Activated CD8-positive, alpha-beta T cell treated with anti-CD3 and anti-CD28 coated beads for 36 hours (primary cell): ENCODE data around the gene AFAP1. TPM values are rescaled to one million over a fixed set of nuclear protein-coding genes. Genes with fewer than 3 reads are reported as not detected.

Experiments
- ATAC-seq: fragments of 200-7000 bp; cut with Tn5 transposase; one replicate; pipeline ENCODE4 v1.10.0; 2021; ENCODE audit warnings: mild to moderate bottlenecking, moderate library complexity
- CTCF ChIA-PET: fragments of 350-600 bp; sonication (Branson Sonifier 250); formaldehyde crosslinking; loops from one replicate; lab custom pipeline; 2021; ENCODE audit warnings: antibody characterized with exemption; lab: Charles Lee
- POLR2A ChIA-PET: fragments of 350-600 bp; sonication (Branson Sonifier 250); formaldehyde crosslinking; loops from one replicate; lab custom pipeline; 2021; ENCODE audit warnings: antibody characterized with exemption; lab: Charles Lee
- DNase-seq: peaks from one replicate; pipeline ENCODE4 v3.0.0-alpha.2; 2020
- H3K27ac Mint-ChIP-seq: one replicate; pipeline ENCODE4 v1.8.0; 2021; ENCODE audit warnings: mild to moderate bottlenecking, mixed read lengths
- H3K27me3 Mint-ChIP-seq: one replicate; pipeline ENCODE4 v1.8.0; 2021; ENCODE audit warnings: mixed read lengths
- H3K36me3 Mint-ChIP-seq: one replicate; pipeline ENCODE4 v1.8.0; 2021; ENCODE audit warnings: low read depth, mixed read lengths
- H3K4me1 Mint-ChIP-seq: one replicate; pipeline ENCODE4 v1.8.0; 2021; ENCODE audit warnings: low read depth, mixed read lengths
- H3K4me3 Mint-ChIP-seq: one replicate; pipeline ENCODE4 v1.8.0; 2021; ENCODE audit warnings: mild to moderate bottlenecking, moderate library complexity, mixed read lengths
- H3K9me3 Mint-ChIP-seq: one replicate; pipeline ENCODE4 v1.8.0; 2021; ENCODE audit warnings: mixed read lengths
- intact Hi-C: fragments of 100-400 bp; cut with micrococcal nuclease; formaldehyde crosslinking; loops from one replicate; pipeline ENCODE4 v1.10.0; 2022
- total RNA-seq, 2 experiments: library from RNA; stranded (reverse); gene quantifications; one replicate each; pipeline ENCODE4 v1.2.3, GENCODE V29; 2021
- TF ChIP-seq, protein P1 (sequence below): fragments of 200-600 bp; IDR thresholded peaks from one replicate; pipeline ENCODE4 v1.8.0; 2022; ENCODE audit warnings: antibody characterized with exemption, mild to moderate bottlenecking

The AFAP1 gene
- total RNA-seq, 2 experiments from 2014 or later, result 25.5 to 26.5 TPM

- ChIA-PET POLR2A (interaction anchor here (0.7 kb wide), 1 partner anchor 19 kb away, joined by 3 read pairs; no protein-coding TSS in a partner anchor), CTCF (interaction anchor here (0.7 to 1.6 kb wide), 4 partner anchors 19 to 29 kb away, joined by 3 to 5 read pairs (median 4); partner anchors contain the start of gene AFAP1)
- H3K36me3 Mint-ChIP-seq, result no peaks in the 10 kb centered on the region
- H3K4me1 Mint-ChIP-seq, result peaks cover 44% of the 10 kb centered on the region
- peaks cover 19% of the 10 kb centered on the region for H3K27me3 Mint-ChIP-seq
- intact Hi-C loops, result no loop called here
- no peaks in the 10 kb centered on the region for H3K9me3 Mint-ChIP-seq
- no peak for ATAC-seq
- no peak for DNase-seq
- TF ChIP-seq, protein P1, sequence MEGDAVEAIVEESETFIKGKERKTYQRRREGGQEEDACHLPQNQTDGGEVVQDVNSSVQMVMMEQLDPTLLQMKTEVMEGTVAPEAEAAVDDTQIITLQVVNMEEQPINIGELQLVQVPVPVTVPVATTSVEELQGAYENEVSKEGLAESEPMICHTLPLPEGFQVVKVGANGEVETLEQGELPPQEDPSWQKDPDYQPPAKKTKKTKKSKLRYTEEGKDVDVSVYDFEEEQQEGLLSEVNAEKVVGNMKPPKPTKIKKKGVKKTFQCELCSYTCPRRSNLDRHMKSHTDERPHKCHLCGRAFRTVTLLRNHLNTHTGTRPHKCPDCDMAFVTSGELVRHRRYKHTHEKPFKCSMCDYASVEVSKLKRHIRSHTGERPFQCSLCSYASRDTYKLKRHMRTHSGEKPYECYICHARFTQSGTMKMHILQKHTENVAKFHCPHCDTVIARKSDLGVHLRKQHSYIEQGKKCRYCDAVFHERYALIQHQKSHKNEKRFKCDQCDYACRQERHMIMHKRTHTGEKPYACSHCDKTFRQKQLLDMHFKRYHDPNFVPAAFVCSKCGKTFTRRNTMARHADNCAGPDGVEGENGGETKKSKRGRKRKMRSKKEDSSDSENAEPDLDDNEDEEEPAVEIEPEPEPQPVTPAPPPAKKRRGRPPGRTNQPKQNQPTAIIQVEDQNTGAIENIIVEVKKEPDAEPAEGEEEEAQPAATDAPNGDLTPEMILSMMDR, result no peak
- peak overlapping the region; percentile 63 for H3K27ac Mint-ChIP-seq
- no peak overlapping the region for H3K4me3 Mint-ChIP-seq
Observed at GRCh38 chr4:7959078-7959477, 19.4 kb upstream of the AFAP1 start.

- TF ChIP-seq, protein P1, result no peak
- Mint-ChIP-seq H3K27ac (no peak overlapping the region), H3K36me3 (no peaks in the 10 kb centered on the region), H3K4me1 (peaks cover 29% of the 10 kb centered on the region), H3K27me3 (peaks cover 11% of the 10 kb centered on the region), H3K9me3 (peaks cover 6% of the 10 kb centered on the region), H3K4me3 (no peak overlapping the region)
- ChIA-PET POLR2A (no interaction called here), CTCF (no interaction called here)
- DNase-seq (no peak), ATAC-seq (no peak)
- intact Hi-C loops, result no loop called here
Observed at GRCh38 chr4:7956934-7957656, 17.4 kb upstream of the AFAP1 start.

DNA sequence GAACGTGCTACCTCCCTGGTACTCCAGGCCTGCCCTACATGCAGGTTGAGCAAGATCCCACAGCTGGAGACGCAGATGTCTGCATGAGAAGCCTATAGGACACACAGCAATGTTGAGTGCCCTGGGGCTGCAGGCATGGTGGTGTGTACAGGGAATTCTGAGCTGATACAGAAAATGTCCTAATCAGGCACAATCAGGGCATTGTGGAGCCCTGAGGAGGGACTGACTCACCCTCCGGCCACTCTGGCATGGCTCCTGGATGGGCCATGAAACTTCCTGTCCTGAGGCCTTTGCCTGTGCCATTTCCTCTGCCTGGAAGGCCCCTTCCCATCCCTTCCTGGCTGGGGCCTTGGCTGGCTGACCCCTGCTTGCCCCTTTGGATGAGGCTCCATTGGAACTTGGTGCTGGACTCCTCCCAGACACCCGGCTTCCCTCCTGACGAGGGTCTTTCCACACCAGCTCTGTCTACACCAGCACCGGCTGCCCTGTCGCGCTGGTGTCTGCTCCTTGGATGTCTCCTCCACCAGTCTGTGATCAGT is 16.7 kb upstream of the AFAP1 start:
- H3K27me3 Mint-ChIP-seq, result peaks cover 11% of the 10 kb centered on the region
- intact Hi-C loops, result no loop called here
- ChIA-PET CTCF (no interaction called here), POLR2A (no interaction called here)
- ATAC-seq (no peak), DNase-seq (no peak)
- H3K4me3 Mint-ChIP-seq, result no peak overlapping the region
- H3K9me3 Mint-ChIP-seq, result peaks cover 7% of the 10 kb centered on the region
- H3K27ac Mint-ChIP-seq, result no peak overlapping the region
- H3K36me3 Mint-ChIP-seq, result no peaks in the 10 kb centered on the region
- TF ChIP-seq, protein P1, result no peak
- H3K4me1 Mint-ChIP-seq, result peaks cover 25% of the 10 kb centered on the region

DNA sequence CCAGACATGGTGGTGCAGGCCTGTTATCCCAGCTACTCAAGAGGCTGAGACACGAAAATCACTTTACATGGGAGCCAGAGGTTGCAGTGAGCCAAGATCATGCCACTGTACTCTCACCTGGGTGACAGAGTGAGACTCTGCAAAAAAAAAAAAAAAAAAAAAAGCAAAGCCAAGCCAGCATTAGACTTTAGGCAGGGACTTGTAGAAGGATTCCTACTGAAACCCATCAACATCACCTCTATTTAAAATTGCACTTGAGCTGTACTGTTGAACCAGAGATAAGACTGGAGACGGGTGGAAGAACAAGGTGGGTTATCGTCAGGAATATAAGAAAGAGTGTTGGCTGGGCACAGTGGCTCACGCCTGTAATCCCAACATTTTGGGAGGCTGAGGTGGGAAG is 15.7 kb upstream of the AFAP1 start:
- ATAC-seq (no peak), DNase-seq (no peak)
- H3K4me3 Mint-ChIP-seq, result no peak overlapping the region
- H3K36me3 Mint-ChIP-seq, result no peaks in the 10 kb centered on the region
- H3K27me3 Mint-ChIP-seq, result peaks cover 8% of the 10 kb centered on the region
- no peak overlapping the region for H3K27ac Mint-ChIP-seq
- H3K4me1 Mint-ChIP-seq, result peaks cover 15% of the 10 kb centered on the region
- POLR2A ChIA-PET, result no interaction called here
- intact Hi-C loops, result no loop called here
- CTCF ChIA-PET, result no interaction called here
- peaks cover 9% of the 10 kb centered on the region for H3K9me3 Mint-ChIP-seq
- TF ChIP-seq, protein P1, result no peak

DNA sequence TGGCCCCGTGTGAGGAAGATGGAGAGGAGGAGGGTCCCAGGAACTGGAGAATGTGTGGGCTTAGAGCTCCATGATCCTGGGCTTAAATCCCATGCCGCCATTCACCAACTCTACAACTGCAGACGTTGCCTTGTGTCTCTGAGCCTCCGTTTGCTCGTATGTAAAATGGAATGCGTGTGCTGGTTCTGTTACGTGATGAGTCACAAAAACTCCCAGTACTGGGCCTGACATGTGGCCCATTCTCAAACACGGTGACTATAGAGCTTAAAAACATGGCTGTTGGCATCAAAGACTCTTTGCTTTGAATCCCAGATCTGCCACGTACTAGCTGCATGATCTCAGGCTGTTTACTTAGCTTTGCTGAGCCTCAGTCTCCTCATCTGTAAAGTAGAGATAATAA is 13.0 kb upstream of the AFAP1 start:
- no peak for ATAC-seq
- Mint-ChIP-seq H3K36me3 (no peaks in the 10 kb centered on the region), H3K9me3 (peaks cover 9% of the 10 kb centered on the region), H3K4me1 (peaks cover 14% of the 10 kb centered on the region), H3K27ac (no peak overlapping the region), H3K27me3 (peaks cover 8% of the 10 kb centered on the region), H3K4me3 (no peak overlapping the region)
- ChIA-PET POLR2A (interaction anchor here (0.9 to 1.3 kb wide), 2 partner anchors 11 to 12 kb away, joined by 3 to 8 read pairs; partner anchors contain the start of gene AFAP1), CTCF (interaction anchor here (1.1 kb wide), 1 partner anchor 34 kb away, joined by 3 read pairs; no protein-coding TSS in a partner anchor)
- DNase-seq, result no peak
- TF ChIP-seq, protein P1, result no peak
- intact Hi-C loops, result no loop called here
